ENCODE results near the gene STX2. TPM values are rescaled to one million over a fixed set of nuclear protein-coding genes. Genes with fewer than 3 reads are reported as not detected.

STX2 gene
- total RNA-seq, 4 donors from 2014 or later, result 20.9 to 35.9 (median 29.5) TPM

GRCh38 chr12:130847112-130847511, 8.1 kb upstream of the STX2 start:
- no peak for TF ChIP-seq CTCF (IDR thresholded peaks at IDR 0.05; ENCODE audit: low read depth)

DNA sequence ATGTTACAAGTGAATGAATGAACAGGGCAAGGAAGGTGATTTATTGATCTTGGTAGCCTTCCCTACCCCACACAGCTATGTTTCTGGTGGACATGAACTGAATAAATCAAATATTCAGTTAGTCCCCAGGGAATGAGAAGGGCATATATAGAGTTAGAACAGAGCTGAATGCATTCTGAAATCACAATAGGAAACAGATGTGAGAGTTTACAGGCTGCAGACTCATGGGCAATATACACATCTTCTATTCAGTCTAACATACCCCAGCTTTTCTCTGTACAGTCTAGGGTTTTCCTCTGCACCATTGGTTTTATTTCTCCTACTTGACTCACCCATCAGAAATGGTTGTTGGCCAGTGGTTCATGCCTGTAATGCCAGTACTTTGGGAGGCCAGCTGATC, 7.3 kb upstream of the STX2 start:
- no peak for TF ChIP-seq CTCF (IDR thresholded peaks at IDR 0.05; ENCODE audit: low read depth)

- TF ChIP-seq CTCF (IDR thresholded peaks at IDR 0.05; ENCODE audit: low read depth), result no peak
Measured at GRCh38 chr12:130839770-130840404, 837 bp upstream of the STX2 start.

GRCh38 chr12:130838284-130838950, 633 bp downstream of the STX2 start:
- no peak for TF ChIP-seq CTCF (IDR thresholded peaks at IDR 0.05; ENCODE audit: low read depth)

GRCh38 chr12:130835436-130835835, 3.6 kb downstream of the STX2 start:
- no peak for TF ChIP-seq CTCF (IDR thresholded peaks at IDR 0.05; ENCODE audit: low read depth)

- no peak for TF ChIP-seq CTCF (IDR thresholded peaks at IDR 0.05; ENCODE audit: low read depth)
Measured at GRCh38 chr12:130835011-130835410, 4.0 kb downstream of the STX2 start.

DNA sequence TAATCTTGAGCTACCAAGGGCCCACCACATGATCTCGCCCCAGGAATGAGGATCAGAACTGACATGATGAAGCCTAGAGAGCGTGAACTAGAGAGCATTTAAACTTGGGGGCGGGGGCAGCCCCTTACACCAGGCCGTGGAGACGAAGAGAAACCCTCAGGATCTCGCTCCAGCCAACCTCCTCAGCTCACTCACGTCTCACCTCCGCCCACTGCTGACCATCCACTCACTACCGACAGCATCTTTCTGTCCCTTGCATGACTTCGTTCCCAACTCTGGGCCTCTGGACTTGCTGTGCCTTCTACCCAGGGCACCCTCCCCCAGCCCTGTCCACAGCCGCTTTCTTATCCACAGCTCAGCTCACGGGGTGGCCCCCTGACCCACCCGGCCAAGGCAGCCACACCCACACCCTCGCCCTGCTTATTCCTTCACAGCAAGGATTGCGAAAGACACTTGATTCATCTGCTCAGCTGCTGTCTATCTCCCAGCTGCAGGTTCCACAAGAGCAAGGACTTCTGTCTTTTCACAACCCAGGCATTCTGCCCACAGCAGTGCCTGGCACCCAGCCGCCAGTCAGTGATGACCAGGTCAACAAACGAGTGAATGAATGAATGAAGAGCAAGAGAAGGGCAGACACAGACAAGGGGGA, 6.4 kb downstream of the STX2 start:
- no peak for TF ChIP-seq CTCF (IDR thresholded peaks at IDR 0.05; ENCODE audit: low read depth)
